ACC112 (cell line): ENCODE measurements around the gene RBM23.

Experiments
- H2AFZ ChIP-seq: fragments of 200-600 bp; sonication (generic); one replicate; pipeline ENCODE4 v1.6.0; 2017; ENCODE audit warnings: antibody characterized with exemption, low read length; ENCODE audit not compliant: unreplicated experiment
- H3K27ac ChIP-seq: fragments of 200-600 bp; sonication (generic); 2 replicates; pipeline ENCODE4 v1.5.1; 2014; ENCODE audit warnings: low read depth, mild to moderate bottlenecking, antibody characterized with exemption, low read length, moderate library complexity
- H3K27me3 ChIP-seq: fragments of 200-600 bp; sonication (generic); 2 replicates; pipeline ENCODE4 v1.6.1; 2014; ENCODE audit warnings: mild to moderate bottlenecking, antibody characterized with exemption, low read length, moderate library complexity, mixed read lengths; ENCODE audit not compliant: insufficient read depth
- H3K36me3 ChIP-seq: fragments of 200-600 bp; sonication (generic); 2 replicates; pipeline ENCODE4 v1.6.1; 2016; ENCODE audit warnings: mild to moderate bottlenecking, antibody characterized with exemption, low read length, moderate library complexity, mixed read lengths; ENCODE audit not compliant: insufficient read depth
- H3K4me1 ChIP-seq: fragments of 200-600 bp; sonication (generic); one replicate; pipeline ENCODE4 v1.6.1; 2016; ENCODE audit warnings: low read length, mixed read lengths; ENCODE audit not compliant: insufficient read depth, unreplicated experiment, control insufficient read depth
- H3K4me3 ChIP-seq: fragments of 200-600 bp; sonication (generic); 2 replicates; pipeline ENCODE4 v1.5.1; 2014; ENCODE audit warnings: mild to moderate bottlenecking, low read depth, low read length
- H3K79me2 ChIP-seq: fragments of 200-600 bp; sonication (generic); one replicate; pipeline ENCODE4 v1.6.0; 2016; ENCODE audit warnings: low read length; ENCODE audit not compliant: control insufficient read depth, unreplicated experiment, insufficient read depth

Gene RBM23

DNA sequence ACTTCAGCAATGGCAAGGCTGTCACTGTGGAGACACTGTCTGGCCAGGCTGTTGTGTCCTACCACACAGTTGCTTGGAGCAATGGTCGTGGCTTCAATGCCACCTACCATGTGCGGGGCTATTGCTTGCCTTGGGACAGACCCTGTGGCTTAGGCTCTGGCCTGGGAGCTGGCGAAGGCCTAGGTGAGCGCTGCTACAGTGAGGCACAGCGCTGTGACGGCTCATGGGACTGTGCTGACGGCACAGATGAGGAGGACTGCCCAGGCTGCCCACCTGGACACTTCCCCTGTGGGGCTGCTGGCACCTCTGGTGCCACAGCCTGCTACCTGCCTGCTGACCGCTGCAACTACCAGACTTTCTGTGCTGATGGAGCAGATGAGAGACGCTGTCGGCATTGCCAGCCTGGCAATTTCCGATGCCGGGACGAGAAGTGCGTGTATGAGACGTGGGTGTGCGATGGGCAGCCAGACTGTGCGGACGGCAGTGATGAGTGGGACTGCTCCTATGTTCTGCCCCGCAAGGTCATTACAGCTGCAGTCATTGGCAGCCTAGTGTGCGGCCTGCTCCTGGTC is 43.1 kb downstream of the RBM23 start:
- Histone ChIP-seq H3K4me1 (peaks cover 5% of the 10 kb centered on the region), H3K79me2 (peaks cover 16% of the 10 kb centered on the region)

GRCh38 chr14:22875003-22875747 is 43.8 kb downstream of the RBM23 start:
- Histone ChIP-seq H2AFZ (no peak overlapping the region), H3K36me3 (peaks cover 15% of the 10 kb centered on the region; the same call in 1 of the 2 replicates), H3K79me2 (peaks cover 16% of the 10 kb centered on the region), H3K27ac (no peak overlapping the region), H3K4me1 (peaks cover 10% of the 10 kb centered on the region), H3K4me3 (no peak overlapping the region), H3K27me3 (no peaks in the 10 kb centered on the region)

More for the DNA sequence above, 43.1 kb downstream of the RBM23 start:
- no peak overlapping the region for H2AFZ ChIP-seq
- H3K4me3 ChIP-seq: no peak overlapping the region
- no peak overlapping the region for H3K27ac ChIP-seq
- H3K27me3 ChIP-seq: no peaks in the 10 kb centered on the region
- peaks cover 15% of the 10 kb centered on the region; the same call in 1 of the 2 replicates for H3K36me3 ChIP-seq

DNA sequence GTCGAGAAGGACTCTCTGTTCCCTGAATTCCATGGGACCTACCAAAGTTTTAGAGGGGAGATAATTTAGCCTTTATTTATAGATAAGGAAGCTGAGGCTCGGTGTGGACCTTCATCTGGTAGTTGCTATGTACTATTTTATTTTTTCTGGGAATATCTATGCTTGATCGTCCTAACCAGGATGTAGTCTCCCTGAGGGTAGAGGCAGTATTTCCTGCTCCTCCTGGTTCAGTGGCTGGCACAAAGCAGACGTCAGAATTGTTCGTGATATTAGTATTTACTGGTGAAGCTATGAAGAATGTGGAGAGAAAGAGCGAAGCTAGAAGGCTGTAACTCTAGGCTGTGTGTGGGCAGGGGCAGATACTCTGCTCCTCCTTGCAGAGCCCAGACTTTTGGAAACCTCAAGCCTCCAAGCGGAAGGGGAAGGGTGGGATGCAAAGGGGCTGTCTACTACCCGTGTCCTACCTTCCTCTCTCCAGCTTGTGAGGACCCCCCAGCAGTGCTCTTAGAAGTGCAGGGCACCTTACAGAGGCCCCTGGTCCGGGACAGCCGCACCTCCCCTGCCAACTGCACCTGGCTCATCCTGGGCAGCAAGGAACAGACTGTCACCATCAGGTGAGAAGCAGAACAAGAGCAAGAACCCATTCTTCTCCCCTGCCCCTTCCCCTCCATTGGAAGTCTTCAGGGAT is 46.0 kb downstream of the RBM23 start:
- Histone ChIP-seq H3K27ac (peak overlapping the region; percentile 76), H2AFZ (peak overlapping the region; percentile 80)

GRCh38 chr14:22872033-22872832 is 46.7 kb downstream of the RBM23 start:
- Histone ChIP-seq H2AFZ (peak overlapping the region; percentile 80), H3K27ac (peak overlapping the region; percentile 76), H3K4me1 (peaks cover 10% of the 10 kb centered on the region), H3K4me3 (peak overlapping the region; percentile 80), H3K36me3 (peaks cover 13% of the 10 kb centered on the region; the same call in 1 of the 2 replicates), H3K27me3 (no peaks in the 10 kb centered on the region), H3K79me2 (peaks cover 16% of the 10 kb centered on the region)

More for the DNA sequence above, 46.0 kb downstream of the RBM23 start:
- H3K4me3 ChIP-seq: peak overlapping the region; percentile 80
- peaks cover 16% of the 10 kb centered on the region for H3K79me2 ChIP-seq
- H3K4me1 ChIP-seq: peaks cover 10% of the 10 kb centered on the region
- no peaks in the 10 kb centered on the region for H3K27me3 ChIP-seq
- H3K36me3 ChIP-seq: peaks cover 13% of the 10 kb centered on the region; the same call in 1 of the 2 replicates

GRCh38 chr14:22871224-22872032 is 47.5 kb downstream of the RBM23 start, which contains the start of gene LRP10:
TSS of gene LRP10 (plus strand) at chr14:22871740. CDS start at chr14:22872304, 564 bp downstream.
- Histone ChIP-seq H3K4me1 (peaks cover 10% of the 10 kb centered on the region), H2AFZ (peak within 1 kb of the TSS; percentile 80), H3K27ac (peak within 1 kb of the TSS; percentile 76), H3K27me3 (no peaks in the 10 kb centered on the region), H3K79me2 (peaks cover 16% of the 10 kb centered on the region), H3K36me3 (peaks cover 13% of the 10 kb centered on the region; the same call in 1 of the 2 replicates), H3K4me3 (peak within 1 kb of the TSS; percentile 80)

DNA sequence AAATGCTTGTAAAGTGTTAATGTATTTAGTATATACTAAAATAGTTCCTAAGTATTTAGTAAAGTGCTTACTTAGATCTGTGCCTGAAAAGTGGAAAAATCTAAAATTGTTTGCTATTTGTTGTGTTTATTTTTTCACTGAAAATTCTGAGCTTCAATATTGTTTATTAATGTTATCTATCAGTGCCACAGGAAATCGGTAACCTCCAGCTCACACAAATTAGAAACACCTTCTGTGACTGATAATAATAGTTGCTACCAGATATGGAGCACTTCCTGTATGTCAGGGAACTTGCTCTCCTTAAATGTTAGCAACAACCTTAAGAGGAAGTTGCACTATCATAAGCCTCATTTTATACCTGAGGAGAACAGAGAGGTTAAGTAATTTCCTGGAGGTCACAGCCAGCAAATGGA is 48.1 kb downstream of the RBM23 start:
- Histone ChIP-seq H3K4me1 (peaks cover 10% of the 10 kb centered on the region), H2AFZ (peak overlapping the region; percentile 61), H3K79me2 (peaks cover 16% of the 10 kb centered on the region), H3K27me3 (no peaks in the 10 kb centered on the region), H3K27ac (peak overlapping the region; percentile 76), H3K36me3 (peaks cover 11% of the 10 kb centered on the region; the same call in 1 of the 2 replicates), H3K4me3 (peak overlapping the region; percentile 80)

GRCh38 chr14:22866874-22867273 is 52.1 kb downstream of the RBM23 start:
- no peak overlapping the region for H2AFZ ChIP-seq
- H3K4me1 ChIP-seq: peaks cover 6% of the 10 kb centered on the region
- H3K79me2 ChIP-seq: no peaks in the 10 kb centered on the region
- H3K4me3 ChIP-seq: no peak overlapping the region
- no peaks in the 10 kb centered on the region for H3K36me3 ChIP-seq
- H3K27me3 ChIP-seq: no peaks in the 10 kb centered on the region
- no peak overlapping the region for H3K27ac ChIP-seq

GRCh38 chr14:22865424-22866405 is 53.2 kb downstream of the RBM23 start:
- Histone ChIP-seq H3K27me3 (no peaks in the 10 kb centered on the region), H3K27ac (no peak overlapping the region), H3K79me2 (no peaks in the 10 kb centered on the region), H3K4me3 (no peak overlapping the region), H3K36me3 (no peaks in the 10 kb centered on the region), H2AFZ (no peak overlapping the region), H3K4me1 (peaks cover 4% of the 10 kb centered on the region)

DNA sequence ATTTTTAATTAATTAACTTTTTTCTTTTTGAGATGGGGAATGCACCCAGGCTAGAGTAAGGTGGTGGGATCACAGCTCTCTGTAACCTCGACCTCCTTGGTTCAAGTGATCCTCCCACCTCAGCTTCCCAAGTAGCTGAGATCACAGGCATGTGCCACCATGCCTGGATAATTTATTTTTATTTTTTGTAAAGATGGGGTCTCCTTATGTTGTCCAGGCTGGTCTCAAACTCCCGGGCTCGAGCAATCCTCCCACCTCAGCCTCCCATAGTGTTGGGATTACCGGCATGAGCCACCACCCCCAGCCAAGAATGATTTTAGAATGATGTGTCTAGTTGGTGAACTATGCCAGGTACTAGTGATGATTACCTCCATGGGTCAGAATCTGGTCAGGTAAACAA is 54.0 kb downstream of the RBM23 start:
- no peaks in the 10 kb centered on the region for H3K79me2 ChIP-seq
- H2AFZ ChIP-seq: no peak overlapping the region
- no peaks in the 10 kb centered on the region for H3K4me1 ChIP-seq
- no peak overlapping the region for H3K27ac ChIP-seq
- H3K36me3 ChIP-seq: no peaks in the 10 kb centered on the region
- H3K4me3 ChIP-seq: no peak overlapping the region
- H3K27me3 ChIP-seq: no peaks in the 10 kb centered on the region
